H1 (cell line): ENCODE results near the gene HIPK2.

Source experiments
- CTCF ChIP-seq, 3 experiments: IDR thresholded peaks; 1 replicate in 2 of 3; 2 replicates in 1 of 3; pipeline versions ENCODE4 v1.5.1 to v1.6.1; 2011; ENCODE audit warnings: low read length in 3 of 3, mild to moderate bottlenecking in 3 of 3, inconsistent platforms in 2 of 3, low read depth in 1 of 3, moderate library complexity in 1 of 3; ENCODE audit not compliant: insufficient read depth in 1 of 3; ENCODE audit errors: control extremely low read depth in 1 of 3
- EP300 ChIP-seq, 2 experiments: IDR thresholded peaks; 1 replicate in 1 of 2; 2 replicates in 1 of 2; pipeline ENCODE4 v1.6.1; 2011 to 2012; ENCODE audit warnings: low read depth in 2 of 2, low read length in 2 of 2, mild to moderate bottlenecking in 2 of 2, borderline replicate concordance in 1 of 2, inconsistent platforms in 1 of 2, moderate library complexity in 1 of 2
- NRF1 ChIP-seq: IDR thresholded peaks from 2 replicates; pipeline ENCODE4 v1.6.1; 2011; ENCODE audit warnings: mild to moderate bottlenecking, low read depth, low read length, improper control_type of control experiment
- POLR2AphosphoS5 ChIP-seq: IDR thresholded peaks from 2 replicates; pipeline ENCODE4 v1.6.1; 2011; ENCODE audit warnings: low read depth, low read length
- SAP30 ChIP-seq: fragments of 300-600 bp; sonication (generic); IDR thresholded peaks from 2 replicates; pipeline ENCODE4 v1.7.1; 2012; ENCODE audit warnings: low read length, moderate library complexity, mild to moderate bottlenecking, inconsistent platforms; ENCODE audit not compliant: insufficient read depth, insufficient replicate concordance
- YY1 ChIP-seq: IDR thresholded peaks from 2 replicates; pipeline ENCODE4 v1.6.1; 2011; ENCODE audit warnings: low read depth, mild to moderate bottlenecking, low read length

DNA sequence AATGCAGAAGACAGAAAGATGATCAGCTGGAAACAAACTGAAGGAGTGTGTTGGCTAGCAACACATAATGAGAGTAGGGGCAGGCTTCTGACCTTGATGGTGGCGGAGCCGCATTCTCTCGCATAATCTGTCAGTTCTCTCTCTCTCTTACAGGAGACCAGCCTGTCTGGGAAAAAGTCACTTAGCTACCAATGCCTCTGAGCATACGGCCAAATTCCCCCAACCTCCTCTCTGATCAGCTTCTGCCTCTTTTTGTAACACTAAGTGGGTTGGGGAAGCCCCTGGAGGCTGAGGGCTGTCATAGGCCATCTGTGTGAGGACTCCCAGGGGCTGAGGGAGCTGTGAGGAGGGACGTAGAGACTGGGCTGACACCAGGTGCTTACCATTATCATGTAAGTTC, 104.6 kb downstream of the HIPK2 start:
- TF ChIP-seq SAP30: no peak
- TF ChIP-seq NRF1: no peak
- no peak; a peak in 1 of 3 replicates for TF ChIP-seq EP300 (IDR thresholded peaks at IDR 0.05; ENCODE audit: borderline replicate concordance in 1 of 2, low read depth in 2 of 2, low read length in 2 of 2)
- TF ChIP-seq CTCF (IDR thresholded peaks at IDR 0.05; ENCODE audit: control extremely low read depth in 1 of 3, insufficient read depth in 1 of 3, low read depth in 1 of 3, low read length in 3 of 3): peak; percentile 7 to 27 (median 20); a peak in 3 of 4 replicates
- TF ChIP-seq POLR2AphosphoS5: no peak
- TF ChIP-seq YY1: no peak
